GDM1 (cell line): ENCODE measurements around the gene LLGL2.
A peak's percentile ranks its signal among the peaks of the same experiment; 100 is the strongest.
"Not testable (repeated sequence)": the region's sequence is repeated elsewhere in the genome, so short reads cannot be mapped to it uniquely, and the experiment has no call there.

Source experiments
- DNase-seq: peaks from one replicate; lab custom pipeline; 2025; lab: John Stamatoyannopoulos, UW

Gene LLGL2

GRCh38 chr17:75571197-75571884 lies 45.8 kb downstream of the LLGL2 start:
- peak; percentile 94 for DNase-seq

- no peak for DNase-seq
Observed at GRCh38 chr17:75571885-75572215, 46.4 kb downstream of the LLGL2 start.

- DNase-seq: no peak
Observed at GRCh38 chr17:75572713-75573539, 47.4 kb downstream of the LLGL2 start.

- DNase-seq: no peak
Observed at GRCh38 chr17:75573540-75573957, 48.1 kb downstream of the LLGL2 start.

GRCh38 chr17:75573994-75574393 lies 48.5 kb downstream of the LLGL2 start:
- DNase-seq: no peak

GRCh38 chr17:75574404-75575036 lies 49.0 kb downstream of the LLGL2 start:
- no peak for DNase-seq

- no peak for DNase-seq
Observed at GRCh38 chr17:75575197-75575596, 49.7 kb downstream of the LLGL2 start.

GRCh38 chr17:75575728-75576127 lies 50.2 kb downstream of the LLGL2 start:
- no peak for DNase-seq

GRCh38 chr17:75576661-75577060 lies 51.2 kb downstream of the LLGL2 start:
- no peak for DNase-seq

- DNase-seq: peak; percentile 50
Observed at GRCh38 chr17:75581121-75581725, 55.7 kb downstream of the LLGL2 start.

- not testable (repeated sequence) for DNase-seq
Observed at GRCh38 chr17:75583197-75583596, 57.7 kb downstream of the LLGL2 start.

GRCh38 chr17:75584849-75585175 lies 59.3 kb downstream of the LLGL2 start:
- DNase-seq: no peak

GRCh38 chr17:75587675-75588595 lies 62.4 kb downstream of the LLGL2 start, which contains the start of gene MYO15B:
Gene MYO15B (plus strand): TSS chr17:75587800. CDS start chr17:75588058, 258 bp downstream.
- peak; percentile 69 for DNase-seq

GRCh38 chr17:75588596-75589011 lies 63.1 kb downstream of the LLGL2 start:
- no peak for DNase-seq

GRCh38 chr17:75589012-75589918 lies 63.8 kb downstream of the LLGL2 start:
- DNase-seq: peak; percentile 90

- no peak for DNase-seq
Observed at GRCh38 chr17:75589919-75590303, 64.4 kb downstream of the LLGL2 start.

- no peak for DNase-seq
Observed at GRCh38 chr17:75590314-75590761, 64.8 kb downstream of the LLGL2 start.

- no peak for DNase-seq
Observed at GRCh38 chr17:75590849-75591721, 65.6 kb downstream of the LLGL2 start.

GRCh38 chr17:75591722-75592302 lies 66.3 kb downstream of the LLGL2 start:
- DNase-seq: no peak
